Measurements from ENCODE around the gene GPR25. TPM values are rescaled to one million over a fixed set of nuclear protein-coding genes. Genes with fewer than 3 reads are reported as not detected.

GPR25 gene
- total and polyA plus RNA-seq, 2 of the 4 experiments (the other 2 are of a cell fraction), result not detected

DNA sequence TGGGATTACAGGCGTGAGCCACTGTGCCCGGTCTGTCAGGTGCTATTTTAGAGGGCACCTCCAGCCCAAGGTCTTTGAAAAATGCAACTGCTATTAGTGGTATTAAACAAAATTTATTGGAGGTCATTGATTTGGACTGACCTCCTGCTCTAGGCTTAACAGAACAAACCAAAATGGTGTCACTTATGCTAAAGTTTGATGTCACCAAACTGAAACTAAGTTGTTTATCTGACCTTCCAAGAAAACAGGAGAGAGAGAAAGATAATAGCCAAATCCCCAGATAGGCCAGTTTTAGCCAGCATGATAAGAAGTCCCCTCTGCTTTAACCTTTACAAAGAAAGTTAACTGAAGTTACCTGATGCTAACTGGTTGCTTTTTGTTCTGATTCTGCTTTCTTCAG is 13.8 kb downstream of the GPR25 start:
- H3K14ac ChIP-seq (replicated peaks; ENCODE audit: low read depth, low read length), result no peak overlapping the region
- WGBS, 2 experiments (ENCODE audit: extremely low coverage in 2 of 2, insufficient read length in 1 of 2), result no CpG with 5 or more reads among the region's 2 CpGs
- no peaks in the 10 kb centered on the region for H3K9me1 ChIP-seq (ENCODE audit: insufficient read depth, low read length)
- ATAC-seq (ENCODE audit: low read depth) (no peak), DNase-seq (no peak)
- no peak overlapping the region for H3K27ac ChIP-seq (ENCODE audit: insufficient read depth, low read length)
- H3K56ac ChIP-seq (ENCODE audit: extremely low read depth, insufficient read depth, low read length), result no peak overlapping the region
- no peaks in the 10 kb centered on the region for H3K36me3 ChIP-seq (ENCODE audit: control insufficient read depth, insufficient read depth, low read length)
- no peak overlapping the region for H2BK120ac ChIP-seq (ENCODE audit: low read depth, low read length)
- H2BK5ac ChIP-seq (ENCODE audit: low read depth, low read length, poor library complexity, severe bottlenecking), result no peak overlapping the region
- no peak overlapping the region for H3K23ac ChIP-seq (ENCODE audit: low read depth, low read length)
- intact Hi-C loops (cut with micrococcal nuclease) (loop anchor here (10.0 kb wide), 1 partner anchor 138 kb away; the partner anchor contains the start of gene KIF21B), dilution Hi-C loops (cut with HindIII; ENCODE audit: low sequenced_read_pairs, unreplicated experiment) (no loop called here), in situ Hi-C loops (cut with MboI; ENCODE audit: low sequenced_read_pairs) (no loop called here)
- H2AFZ ChIP-seq (replicated peaks; ENCODE audit: low read length, poor library complexity), result no peak overlapping the region
- ChIA-PET CTCF (no interaction called here), POLR2A (ENCODE audit: unreplicated experiment) (no interaction called here)
- no peak overlapping the region for H3K9ac ChIP-seq (ENCODE audit: low read depth, low read length)
- BruUV-seq (replicated peaks), result no TSS peak
- TF ChIP-seq MAZ (IDR thresholded peaks at IDR 0.05; ENCODE audit: borderline replicate concordance, low read depth, low read length), result no peak
- no peak for TF ChIP-seq CHD1 (IDR thresholded peaks at IDR 0.05; ENCODE audit: low read depth, low read length)
- no peak for TF ChIP-seq CTCF (conservative IDR thresholded peaks at IDR 0.05; ENCODE audit: low read depth, low read length)
- no peak for TF ChIP-seq POLR2A (IDR thresholded peaks at IDR 0.05; ENCODE audit: low read depth, low read length)
- TF ChIP-seq NFE2L2 (IDR thresholded peaks at IDR 0.05; ENCODE audit: low read depth, low read length), result no peak
- TF ChIP-seq RCOR1 (IDR thresholded peaks at IDR 0.05; ENCODE audit: insufficient replicate concordance, low read length), result no peak
- TF ChIP-seq FOS (IDR thresholded peaks at IDR 0.05; ENCODE audit: low read depth, low read length), result no peak
- no peak for TF ChIP-seq USF2 (IDR thresholded peaks at IDR 0.05; ENCODE audit: low read depth, low read length)
- TF ChIP-seq MAFK (IDR thresholded peaks at IDR 0.05; ENCODE audit: low read depth, low read length), result no peak
- TF ChIP-seq BHLHE40 (IDR thresholded peaks at IDR 0.05; ENCODE audit: low read depth, low read length), result no peak
- no peak for TF ChIP-seq SMC3 (IDR thresholded peaks at IDR 0.05; ENCODE audit: low read depth, low read length)
- no peak for TF ChIP-seq RAD21 (IDR thresholded peaks at IDR 0.05; ENCODE audit: low read length)
- TF ChIP-seq, protein P1, sequence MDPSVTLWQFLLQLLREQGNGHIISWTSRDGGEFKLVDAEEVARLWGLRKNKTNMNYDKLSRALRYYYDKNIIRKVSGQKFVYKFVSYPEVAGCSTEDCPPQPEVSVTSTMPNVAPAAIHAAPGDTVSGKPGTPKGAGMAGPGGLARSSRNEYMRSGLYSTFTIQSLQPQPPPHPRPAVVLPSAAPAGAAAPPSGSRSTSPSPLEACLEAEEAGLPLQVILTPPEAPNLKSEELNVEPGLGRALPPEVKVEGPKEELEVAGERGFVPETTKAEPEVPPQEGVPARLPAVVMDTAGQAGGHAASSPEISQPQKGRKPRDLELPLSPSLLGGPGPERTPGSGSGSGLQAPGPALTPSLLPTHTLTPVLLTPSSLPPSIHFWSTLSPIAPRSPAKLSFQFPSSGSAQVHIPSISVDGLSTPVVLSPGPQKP (IDR thresholded peaks at IDR 0.05; ENCODE audit: borderline replicate concordance, low read depth, low read length), result no peak
- TF ChIP-seq CEBPB (IDR thresholded peaks at IDR 0.05; ENCODE audit: low read depth, low read length), result no peak
- H4K91ac ChIP-seq (ENCODE audit: insufficient read depth, low read depth, low read length), result no peak overlapping the region
- no peak overlapping the region for H2BK20ac ChIP-seq (ENCODE audit: low read depth, low read length)
- no peak overlapping the region for H4K8ac ChIP-seq (ENCODE audit: low read depth in 2 of 2, low read length in 2 of 2)
- H4K5ac ChIP-seq (ENCODE audit: low read depth, low read length), result no peak overlapping the region
- no peaks in the 10 kb centered on the region for H3K79me1 ChIP-seq (ENCODE audit: low read depth in 1 of 2, low read length in 2 of 2)
- H4K20me1 ChIP-seq (ENCODE audit: insufficient read depth, low read length), result no peaks in the 10 kb centered on the region
- H3K4me3 ChIP-seq (ENCODE audit: insufficient read depth, low read depth, low read length), result no peak overlapping the region
- H3K4ac ChIP-seq (ENCODE audit: low read depth, low read length), result no peak overlapping the region
- H3K9me3 ChIP-seq (ENCODE audit: control insufficient read depth, insufficient read depth, low read length), result no peaks in the 10 kb centered on the region
- no peak overlapping the region for H2AK5ac ChIP-seq (ENCODE audit: low read depth, low read length)
- peaks cover 38% of the 10 kb centered on the region for H3K27me3 ChIP-seq (ENCODE audit: control insufficient read depth, insufficient read depth, low read length)
- H3K18ac ChIP-seq (ENCODE audit: low read depth, low read length), result no peak overlapping the region
- peaks cover under 1% of the 10 kb centered on the region; the same call in 1 of the 2 replicates for H3K4me1 ChIP-seq (ENCODE audit: control insufficient read depth, insufficient read depth, low read length)
- H2AK9ac ChIP-seq (replicated peaks; ENCODE audit: low read depth, low read length, poor library complexity), result no peak overlapping the region
- H2BK15ac ChIP-seq (ENCODE audit: low read depth, low read length), result no peak overlapping the region
- no peak overlapping the region for H3K4me2 ChIP-seq (ENCODE audit: low read depth, low read length)

Data from IMR-90 (cell line).